Astrocyte of the spinal cord (primary cell): ENCODE measurements around the gene TCF3.

Experiments
- DNase-seq: peaks from one replicate; pipeline ENCODE4 v3.0.0; 2011; ENCODE audit warnings: low read depth, low spot score
- H3K4me3 ChIP-seq: 2 replicates; pipeline ENCODE4 v1.5.1; 2011; ENCODE audit warnings: low read depth, mild to moderate bottlenecking, low read length, moderate library complexity
- in situ Hi-C: cut with HindIII; loops from 2 replicates; pipeline ENCODE4 v1.10.0; 2017; ENCODE audit warnings: low sequenced_read_pairs
- TF ChIP-seq, protein P1 (sequence below): IDR thresholded peaks from 2 replicates; pipeline ENCODE4 v1.5.1; 2012; ENCODE audit warnings: low read depth, mild to moderate bottlenecking, low read length, inconsistent platforms

Gene TCF3

DNA sequence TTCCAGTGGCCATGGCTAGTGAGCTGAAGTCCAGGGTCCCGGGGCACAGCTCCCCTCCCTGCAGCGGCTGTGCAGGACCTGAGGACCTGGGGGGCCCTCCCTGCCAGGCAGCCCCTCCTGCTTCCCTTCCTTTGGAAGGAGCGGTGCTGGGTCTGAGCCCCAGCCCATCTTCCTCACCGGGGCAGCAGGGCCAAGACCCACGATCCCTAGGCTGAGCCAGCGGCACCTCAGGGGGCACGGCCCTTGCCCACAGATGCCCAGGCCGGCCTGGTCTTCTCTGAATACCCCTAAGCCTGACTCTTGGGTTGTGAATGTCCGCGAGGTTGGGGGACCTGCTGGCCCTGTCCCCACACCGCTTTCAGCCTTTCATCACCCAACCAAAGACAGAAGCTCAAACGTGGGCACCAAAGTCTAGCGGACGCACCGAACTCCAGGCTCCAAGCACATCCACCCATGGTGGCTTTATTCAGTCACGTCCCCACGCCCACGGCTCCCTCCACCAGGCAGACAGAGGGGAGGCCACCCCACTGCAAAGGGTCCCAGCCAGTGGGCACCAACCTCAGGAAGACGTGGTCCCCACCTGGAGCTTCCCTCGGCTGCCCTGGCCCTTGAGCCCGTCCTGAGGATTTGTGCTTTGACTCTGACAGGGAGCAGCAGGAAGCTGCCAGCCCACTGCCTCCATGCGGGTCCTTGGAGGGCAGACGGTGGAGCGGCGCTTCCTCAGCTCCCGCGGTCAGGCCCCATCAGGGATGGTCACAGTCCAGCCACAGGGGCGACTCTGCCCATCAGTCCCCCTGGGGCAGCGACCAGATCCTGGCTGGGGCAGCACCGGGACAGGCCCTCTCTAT, 75.9 kb downstream of the TCF3 start:
- in situ Hi-C loops, result no loop called here
- no peak for DNase-seq
- no peak overlapping the region for H3K4me3 ChIP-seq
- TF ChIP-seq, protein P1, sequence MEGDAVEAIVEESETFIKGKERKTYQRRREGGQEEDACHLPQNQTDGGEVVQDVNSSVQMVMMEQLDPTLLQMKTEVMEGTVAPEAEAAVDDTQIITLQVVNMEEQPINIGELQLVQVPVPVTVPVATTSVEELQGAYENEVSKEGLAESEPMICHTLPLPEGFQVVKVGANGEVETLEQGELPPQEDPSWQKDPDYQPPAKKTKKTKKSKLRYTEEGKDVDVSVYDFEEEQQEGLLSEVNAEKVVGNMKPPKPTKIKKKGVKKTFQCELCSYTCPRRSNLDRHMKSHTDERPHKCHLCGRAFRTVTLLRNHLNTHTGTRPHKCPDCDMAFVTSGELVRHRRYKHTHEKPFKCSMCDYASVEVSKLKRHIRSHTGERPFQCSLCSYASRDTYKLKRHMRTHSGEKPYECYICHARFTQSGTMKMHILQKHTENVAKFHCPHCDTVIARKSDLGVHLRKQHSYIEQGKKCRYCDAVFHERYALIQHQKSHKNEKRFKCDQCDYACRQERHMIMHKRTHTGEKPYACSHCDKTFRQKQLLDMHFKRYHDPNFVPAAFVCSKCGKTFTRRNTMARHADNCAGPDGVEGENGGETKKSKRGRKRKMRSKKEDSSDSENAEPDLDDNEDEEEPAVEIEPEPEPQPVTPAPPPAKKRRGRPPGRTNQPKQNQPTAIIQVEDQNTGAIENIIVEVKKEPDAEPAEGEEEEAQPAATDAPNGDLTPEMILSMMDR, result no peak

DNA sequence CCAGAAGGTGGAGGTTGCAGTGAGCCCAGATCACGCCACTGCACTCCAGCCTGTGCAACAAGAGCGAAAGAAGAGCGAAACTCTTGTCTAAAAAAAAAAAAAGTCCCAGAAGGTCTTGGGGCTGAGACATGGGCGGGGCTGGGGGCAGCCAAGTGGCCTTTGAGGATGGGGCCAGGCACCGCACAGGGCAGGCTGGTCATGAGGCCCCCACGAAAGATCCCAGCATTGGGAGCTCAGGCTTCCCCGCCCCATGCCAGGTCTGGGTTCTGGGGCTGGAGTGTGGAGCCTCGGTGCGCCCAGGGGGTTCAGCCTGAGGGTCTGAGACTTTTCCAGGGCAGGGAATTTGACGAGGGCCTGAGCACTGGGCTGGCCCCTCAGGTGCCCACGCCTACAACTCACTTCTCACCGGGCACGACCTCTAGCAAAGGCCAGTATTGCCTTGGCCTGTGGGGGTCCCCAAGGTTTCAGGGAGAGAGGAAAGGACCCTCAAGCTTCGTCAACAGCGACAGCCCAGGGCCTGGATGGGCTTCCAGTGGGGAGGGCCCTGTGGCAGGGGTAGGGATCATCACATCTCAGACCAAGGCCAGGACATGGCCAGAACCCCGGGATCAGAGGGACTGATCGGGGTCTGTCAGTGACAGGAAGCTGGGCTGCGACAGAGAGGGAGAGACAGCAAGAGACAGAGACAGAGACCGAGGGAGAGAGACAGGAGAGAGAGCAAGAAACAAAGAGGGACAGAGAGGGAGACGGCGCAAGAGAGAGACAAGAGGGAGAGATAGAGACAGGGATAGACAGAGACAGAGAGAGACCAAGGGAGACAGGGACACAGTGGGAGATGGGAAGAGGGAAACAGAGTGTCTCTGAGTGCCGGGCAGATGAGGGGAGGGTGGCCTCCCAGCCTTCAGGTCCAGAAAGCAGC, 76.8 kb downstream of the TCF3 start:
- no peak for DNase-seq
- TF ChIP-seq, protein P1, result no peak
- in situ Hi-C loops, result no loop called here
- H3K4me3 ChIP-seq, result no peak overlapping the region

DNA sequence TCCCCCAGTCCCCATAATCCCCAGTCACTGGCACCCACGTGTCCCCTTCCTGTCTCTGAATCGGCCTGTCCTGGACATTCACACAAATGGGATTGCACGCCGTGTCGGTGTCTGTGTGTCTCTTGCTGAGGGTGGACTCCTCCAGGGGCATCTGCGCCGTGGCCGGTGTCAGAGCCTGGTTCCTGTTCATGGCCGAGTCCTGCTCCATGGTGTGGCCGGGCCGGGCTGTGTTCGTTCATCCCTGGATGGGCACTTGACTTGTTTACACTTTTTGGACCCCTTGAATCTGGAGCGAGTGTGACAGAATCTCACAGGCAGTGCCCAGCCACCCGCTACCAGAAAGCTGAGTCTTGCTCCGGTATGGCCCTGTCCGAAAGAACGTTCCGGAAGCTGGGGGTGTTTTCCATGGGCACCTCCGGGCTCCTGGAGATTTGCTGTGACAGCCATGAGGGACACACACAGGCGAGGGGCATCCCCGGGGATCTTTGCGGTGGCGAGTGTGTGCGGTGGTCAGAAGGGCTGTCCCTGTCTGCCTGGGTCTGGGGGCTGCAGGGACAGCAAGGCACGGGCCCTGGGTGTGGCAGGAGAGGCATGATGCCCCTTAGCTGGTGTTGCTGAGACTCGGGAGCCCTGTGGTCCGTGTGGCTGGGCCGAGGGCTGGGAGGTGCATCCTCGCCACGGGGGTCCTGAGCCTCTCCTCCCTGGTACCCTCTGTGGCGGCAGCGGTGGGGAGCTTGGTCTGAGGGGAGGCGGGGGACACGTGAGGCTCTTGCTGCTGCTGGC, 77.9 kb downstream of the TCF3 start:
- DNase-seq, result no peak
- TF ChIP-seq, protein P1, result no peak
- in situ Hi-C loops, result no loop called here
- no peak overlapping the region for H3K4me3 ChIP-seq

DNA sequence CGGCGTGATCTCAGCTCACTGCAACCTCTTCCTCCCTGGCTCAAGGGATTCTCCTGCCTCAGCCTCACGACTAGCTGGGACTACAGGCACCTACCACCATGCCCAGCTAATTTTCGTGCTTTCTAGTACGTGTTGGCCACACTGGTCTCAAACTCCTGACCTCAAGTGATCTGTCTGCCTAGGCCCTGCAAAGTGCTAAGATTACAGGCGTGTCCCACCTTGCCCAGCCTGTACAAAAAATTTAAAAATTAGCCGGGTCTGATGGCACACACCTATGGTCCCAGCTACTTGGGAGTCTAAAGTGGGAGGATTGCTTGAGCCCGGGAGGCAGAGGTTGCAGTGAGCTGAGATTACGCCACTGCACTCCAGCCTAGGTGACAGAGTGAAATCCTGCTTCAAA, 79.6 kb downstream of the TCF3 start:
- TF ChIP-seq, protein P1, result no peak
- no peak overlapping the region for H3K4me3 ChIP-seq
- DNase-seq, result no peak
- in situ Hi-C loops, result no loop called here

DNA sequence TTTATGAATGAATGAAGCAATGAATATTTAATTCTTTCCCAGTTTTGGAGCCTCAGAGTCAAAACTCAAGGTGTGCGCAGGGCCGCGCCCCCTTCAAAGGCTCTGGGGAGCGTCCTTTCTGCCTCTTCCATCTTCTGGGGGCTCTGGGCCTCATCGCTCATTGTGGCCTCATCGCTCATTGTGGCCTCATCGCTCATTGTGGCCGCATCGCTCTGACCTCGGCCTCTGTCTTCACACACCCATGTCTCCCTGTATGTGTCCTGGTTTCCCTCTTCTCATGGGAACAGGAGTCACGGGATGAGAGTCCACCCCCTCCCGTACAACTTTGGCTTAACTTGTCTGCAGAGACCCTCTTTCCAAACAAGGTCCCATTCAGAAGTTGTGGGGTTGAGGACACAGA, 81.1 kb downstream of the TCF3 start:
- in situ Hi-C loops, result no loop called here
- no peak for DNase-seq
- TF ChIP-seq, protein P1, result no peak
- no peak overlapping the region for H3K4me3 ChIP-seq

DNA sequence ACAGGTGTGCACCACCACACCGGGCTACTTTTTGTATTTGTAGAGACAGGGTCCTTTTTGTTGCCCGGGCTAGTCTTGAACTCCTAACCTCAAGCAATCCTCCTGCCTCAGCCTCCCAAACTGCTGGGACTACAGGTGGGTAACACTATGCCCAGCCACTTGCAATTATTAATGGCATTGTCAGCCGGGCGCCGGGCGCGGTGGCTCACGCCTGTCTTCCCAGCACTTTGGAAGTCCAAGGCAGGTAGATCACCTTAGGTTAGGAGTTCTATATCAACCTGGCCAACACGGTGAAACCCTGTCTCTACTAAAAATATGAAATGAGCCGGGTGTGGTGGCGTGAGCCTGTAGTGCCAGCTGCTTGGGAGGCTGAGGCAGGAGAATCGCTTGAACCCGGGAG, 81.6 kb downstream of the TCF3 start:
- TF ChIP-seq, protein P1, result no peak
- no peak overlapping the region for H3K4me3 ChIP-seq
- in situ Hi-C loops, result no loop called here
- DNase-seq, result no peak
